Measurements from ENCODE around the gene CYP4V2.

CYP4V2 gene

GRCh38 chr4:186191200-186192065 lies at the start of gene CYP4V2:
CYP4V2 (plus strand) TSS chr4:186191567; CDS start chr4:186191824, 257 bp downstream.
- no peaks in the 10 kb centered on the region for H3K4me1 ChIP-seq
- H3K79me2 ChIP-seq: no peaks in the 10 kb centered on the region
- H3K4me2 ChIP-seq (ENCODE audit: low read length): peak within 1 kb of the TSS; percentile 82
- peak within 1 kb of the TSS; percentile 72 for H3K4me3 ChIP-seq (ENCODE audit: low read depth, low read length)
- peak within 1 kb of the TSS; percentile 37 for H3K9ac ChIP-seq
- peak within 1 kb of the TSS; percentile 91 for H2AFZ ChIP-seq
- H3K9me3 ChIP-seq (ENCODE audit: control insufficient read depth, low read length): no peaks in the 10 kb centered on the region
- no peaks in the 10 kb centered on the region for H3K27me3 ChIP-seq (ENCODE audit: control insufficient read depth, insufficient read depth, low read length)
- peak within 1 kb of the TSS; percentile 90 for H3K27ac ChIP-seq
- no peaks in the 10 kb centered on the region for H3K36me3 ChIP-seq (ENCODE audit: control insufficient read depth, insufficient read depth, low read length)
- TF ChIP-seq CTCF (IDR thresholded peaks at IDR 0.05): peak; percentile 22

DNA sequence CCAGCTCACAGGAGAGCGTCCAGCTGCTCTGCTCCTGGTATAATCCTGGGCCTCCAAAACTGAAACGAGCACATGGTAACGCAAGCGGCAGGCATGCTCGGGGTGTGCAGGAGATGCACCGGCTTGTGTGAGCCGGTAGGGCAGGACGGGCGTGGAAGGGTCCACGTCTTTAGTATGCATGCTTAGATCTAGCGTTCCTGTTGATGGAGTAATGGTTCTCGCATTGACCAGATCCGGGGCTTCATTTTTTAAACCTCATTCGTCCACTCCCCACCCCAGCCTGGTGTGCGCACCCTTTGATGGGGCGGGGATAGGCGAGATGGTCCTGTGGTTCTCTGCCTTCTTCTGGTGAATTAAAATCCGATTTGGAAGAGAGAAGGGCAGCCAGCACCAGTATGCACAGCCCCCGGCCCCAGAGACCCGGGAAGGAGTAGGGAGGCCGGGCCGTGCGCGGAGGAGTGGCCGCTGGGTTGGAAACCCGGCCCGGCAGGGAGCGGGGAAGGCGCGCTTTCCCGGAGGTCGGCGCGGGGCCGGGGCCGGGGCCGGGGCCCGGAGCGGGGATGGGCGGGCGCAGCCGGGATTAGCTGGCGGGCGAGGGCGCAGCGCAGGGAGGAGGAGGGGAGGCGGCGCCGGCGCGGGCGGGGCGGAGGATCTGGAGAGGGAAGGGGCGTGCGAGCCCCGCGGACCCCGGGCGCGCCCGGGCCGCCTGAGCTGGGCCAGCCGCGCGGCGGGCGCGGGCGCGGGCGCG lies 47.0 kb upstream of the CYP4V2 start:
- Histone ChIP-seq H3K4me1 (no peaks in the 10 kb centered on the region), H3K9ac (no peak overlapping the region), H3K9me3 (ENCODE audit: control insufficient read depth, low read length) (no peaks in the 10 kb centered on the region), H3K4me3 (ENCODE audit: low read depth, low read length) (peak overlapping the region; percentile 20), H3K36me3 (ENCODE audit: control insufficient read depth, insufficient read depth, low read length) (no peaks in the 10 kb centered on the region), H3K27ac (peak overlapping the region; percentile 27), H3K4me2 (ENCODE audit: low read length) (peak overlapping the region; percentile 66), H3K27me3 (ENCODE audit: control insufficient read depth, insufficient read depth, low read length) (no peaks in the 10 kb centered on the region), H3K79me2 (no peaks in the 10 kb centered on the region), H2AFZ (peak overlapping the region; percentile 79)
- no peak for TF ChIP-seq CTCF (IDR thresholded peaks at IDR 0.05)

DNA sequence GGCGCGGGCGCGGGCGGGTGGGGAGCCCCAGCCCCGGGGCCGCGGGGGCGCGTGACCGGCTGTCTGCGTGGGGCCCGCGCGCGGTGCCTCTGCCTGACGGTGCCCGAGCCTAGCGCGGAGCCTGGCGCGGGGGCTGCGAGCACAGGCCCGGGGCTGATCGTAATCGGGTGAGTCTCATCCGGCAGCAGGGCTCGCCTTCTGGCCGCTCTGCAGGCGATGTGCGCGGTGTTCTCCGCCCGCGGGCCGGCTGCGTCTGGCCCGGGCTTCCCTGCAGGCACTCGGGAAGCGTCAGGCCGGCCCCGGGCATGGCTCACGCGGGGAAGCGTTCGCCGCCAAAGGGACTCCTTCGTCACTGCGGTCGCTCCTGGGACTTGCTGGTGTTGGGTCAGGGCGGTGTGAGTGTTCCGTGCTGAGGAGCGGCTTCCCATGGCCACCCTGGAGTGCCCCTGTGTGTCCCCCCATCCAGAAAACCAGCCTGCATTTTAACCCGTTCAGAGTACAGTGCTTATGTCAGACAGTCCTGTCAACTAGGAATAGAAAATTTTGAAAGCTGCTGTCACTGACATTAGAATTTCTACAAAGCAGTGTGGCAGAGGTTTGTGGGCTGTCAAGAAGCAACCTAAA lies 46.3 kb upstream of the CYP4V2 start:
- Histone ChIP-seq H2AFZ (peak overlapping the region; percentile 71), H3K27me3 (ENCODE audit: control insufficient read depth, insufficient read depth, low read length) (no peaks in the 10 kb centered on the region), H3K9ac (no peak overlapping the region), H3K4me1 (no peaks in the 10 kb centered on the region), H3K4me3 (ENCODE audit: low read depth, low read length) (peak overlapping the region; percentile 51), H3K27ac (peak overlapping the region; percentile 17), H3K9me3 (ENCODE audit: control insufficient read depth, low read length) (no peaks in the 10 kb centered on the region), H3K79me2 (no peaks in the 10 kb centered on the region), H3K36me3 (ENCODE audit: control insufficient read depth, insufficient read depth, low read length) (no peaks in the 10 kb centered on the region), H3K4me2 (ENCODE audit: low read length) (peak overlapping the region; percentile 72)
- TF ChIP-seq CTCF (IDR thresholded peaks at IDR 0.05): no peak

- H3K27ac ChIP-seq: no peak overlapping the region
- H3K4me1 ChIP-seq: no peaks in the 10 kb centered on the region
- no peak overlapping the region for H3K4me3 ChIP-seq (ENCODE audit: low read depth, low read length)
- H2AFZ ChIP-seq: no peak overlapping the region
- H3K9ac ChIP-seq: no peak overlapping the region
- H3K9me3 ChIP-seq (ENCODE audit: control insufficient read depth, low read length): no peaks in the 10 kb centered on the region
- H3K4me2 ChIP-seq (ENCODE audit: low read length): no peak overlapping the region
- no peak for TF ChIP-seq CTCF (IDR thresholded peaks at IDR 0.05)
- H3K27me3 ChIP-seq (ENCODE audit: control insufficient read depth, insufficient read depth, low read length): no peaks in the 10 kb centered on the region
- H3K36me3 ChIP-seq (ENCODE audit: control insufficient read depth, insufficient read depth, low read length): no peaks in the 10 kb centered on the region
- no peaks in the 10 kb centered on the region for H3K79me2 ChIP-seq
These were observed 44.9 kb upstream of the CYP4V2 start for GRCh38 chr4:186146458-186146857.
